ENCODE measurements around the gene RASL12.

Gene RASL12

DNA sequence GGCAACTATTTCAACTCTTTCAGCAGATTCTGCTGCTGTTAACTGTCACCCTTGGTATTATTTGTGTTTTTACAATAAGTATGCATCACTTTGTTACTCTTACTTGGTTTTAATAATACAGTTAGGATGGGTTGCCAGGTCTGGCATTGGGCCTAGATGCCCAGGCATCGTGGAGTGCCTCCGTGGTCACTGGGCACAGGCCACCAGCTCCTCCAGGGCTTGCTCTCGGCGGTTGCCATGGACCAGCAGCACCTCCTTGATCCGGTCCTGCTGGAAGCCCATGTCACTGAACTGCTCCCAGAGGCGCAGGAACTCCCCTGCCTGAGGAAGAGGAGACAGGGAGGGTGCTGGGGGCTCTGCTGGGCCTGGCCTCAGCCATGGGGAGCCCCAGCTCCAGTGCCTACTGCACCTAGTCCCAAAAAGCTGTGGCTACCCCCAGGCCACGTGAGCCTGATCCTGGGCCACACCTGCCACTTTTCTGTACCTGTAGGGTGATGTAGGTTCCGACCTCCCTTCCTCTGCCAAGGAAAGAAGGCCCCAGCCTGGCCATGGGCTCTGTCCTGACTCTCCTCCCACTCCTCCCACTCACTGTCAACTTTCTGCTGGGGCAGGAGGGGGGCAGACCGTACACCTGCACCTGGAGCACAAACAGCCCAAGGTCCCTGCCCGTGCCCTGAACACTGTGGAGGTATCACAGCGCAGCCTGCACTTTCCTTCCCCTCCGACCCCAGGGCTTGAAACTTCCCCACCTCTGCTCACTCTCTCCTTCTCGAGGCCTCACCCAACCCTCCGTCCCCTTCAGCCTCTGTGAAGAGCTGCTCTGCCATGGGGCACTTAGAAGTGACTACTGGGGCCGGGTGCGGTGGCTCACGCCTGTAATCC is 25.4 kb upstream of the RASL12 start:
- no peak for DNase-seq

DNA sequence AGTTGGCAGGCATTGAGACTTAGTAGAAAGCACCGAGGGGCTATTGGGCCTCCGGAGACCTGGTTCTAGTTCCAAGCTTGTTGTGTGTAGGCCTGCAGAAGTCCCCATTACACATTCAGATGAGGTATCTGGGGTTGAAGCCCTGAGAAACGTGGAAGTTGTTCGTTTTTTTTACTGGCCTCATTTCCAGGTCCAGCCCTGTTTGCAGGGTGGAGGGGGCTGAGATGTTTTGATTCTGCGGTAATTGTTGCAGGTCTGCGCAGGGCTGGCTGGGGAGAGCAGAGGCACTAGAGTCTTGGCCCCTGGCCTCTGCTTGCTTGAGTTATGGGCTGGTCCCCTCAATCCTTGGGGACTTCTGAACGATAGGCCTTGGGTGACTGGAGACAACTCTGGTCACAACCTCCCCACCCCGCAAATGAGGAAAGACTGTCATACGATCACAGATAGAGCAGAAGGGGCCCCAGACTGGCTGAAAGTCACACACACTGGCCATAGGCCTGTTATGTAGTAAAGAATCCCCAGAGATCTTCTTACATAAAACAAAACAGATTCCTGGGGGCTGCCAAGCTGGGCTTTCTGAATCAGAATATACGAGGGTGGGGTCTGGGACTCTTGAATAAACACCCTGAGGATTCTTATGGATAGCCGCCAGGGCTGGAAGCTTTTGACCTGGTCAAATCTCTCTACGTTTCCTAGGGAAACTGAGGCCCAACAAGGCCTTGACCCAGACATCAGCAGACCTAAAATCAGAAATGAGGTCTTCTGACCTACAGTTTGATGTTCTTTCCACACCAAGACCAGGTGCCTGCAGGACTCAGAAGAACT is 24.4 kb upstream of the RASL12 start:
- no peak for DNase-seq

GRCh38 chr15:65089206-65089824 is 21.5 kb upstream of the RASL12 start:
- DNase-seq = no peak

GRCh38 chr15:65088643-65089021 is 20.8 kb upstream of the RASL12 start:
- DNase-seq = no peak

DNA sequence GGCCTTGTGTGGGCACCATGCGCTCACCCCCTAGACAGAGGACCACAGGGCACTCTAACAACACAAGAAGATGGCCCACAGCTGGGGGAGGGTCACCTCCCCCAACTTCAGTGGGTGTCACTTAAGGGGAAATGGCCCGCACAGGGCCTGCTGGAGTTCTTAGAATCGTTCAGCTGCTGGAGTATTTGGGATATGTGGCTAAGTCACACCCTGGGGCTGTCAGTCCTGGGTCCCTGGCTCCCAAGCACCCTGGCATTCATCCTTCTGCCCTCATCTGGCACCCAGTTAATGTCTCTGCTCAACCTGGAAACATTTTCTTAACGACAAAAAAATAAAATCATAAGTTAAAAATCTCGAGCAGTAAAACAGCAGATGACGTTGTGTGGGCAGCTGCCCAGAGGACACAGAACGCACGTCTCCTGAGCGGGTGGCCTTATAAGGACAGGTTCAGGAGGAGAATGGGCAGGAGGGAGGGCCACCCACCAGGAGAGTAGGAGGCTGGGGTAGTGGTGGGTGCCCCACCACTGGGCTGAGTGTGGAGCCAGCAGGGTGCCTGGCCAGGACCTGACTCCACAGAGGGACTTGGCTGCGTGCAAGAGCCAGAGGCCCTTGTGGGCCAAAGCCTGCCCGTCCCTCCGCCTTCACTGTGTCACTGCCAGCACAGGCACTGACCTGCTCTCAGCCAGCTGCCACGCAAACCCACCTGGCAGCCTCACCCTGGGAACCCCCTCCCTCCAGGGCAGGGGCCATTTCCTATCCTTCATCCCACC is 20.3 kb upstream of the RASL12 start:
- DNase-seq = no peak

- DNase-seq = no peak
These were observed 19.6 kb upstream of the RASL12 start for GRCh38 chr15:65087411-65087810.

DNA sequence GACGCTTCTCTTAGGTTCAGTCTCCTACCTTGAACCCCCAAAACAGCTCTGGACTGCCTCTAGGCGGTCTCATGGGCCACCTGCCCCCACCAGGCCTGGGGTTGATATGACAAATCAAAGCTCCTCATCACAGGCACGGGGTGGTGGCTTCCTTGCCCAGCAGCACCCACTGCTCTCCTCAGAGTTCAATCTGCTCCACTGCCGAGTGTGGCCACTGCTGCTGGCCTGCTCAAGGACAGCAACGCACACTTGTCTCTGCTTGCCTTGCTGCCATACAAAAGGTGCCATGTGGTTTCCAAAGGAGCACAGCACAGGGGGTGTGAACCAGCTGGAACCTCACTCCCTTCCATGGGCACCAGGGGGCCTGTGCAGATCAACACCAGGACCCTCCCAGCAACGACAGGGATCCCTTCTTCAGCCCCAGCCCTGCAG is 18.9 kb upstream of the RASL12 start:
- DNase-seq = no peak

DNA sequence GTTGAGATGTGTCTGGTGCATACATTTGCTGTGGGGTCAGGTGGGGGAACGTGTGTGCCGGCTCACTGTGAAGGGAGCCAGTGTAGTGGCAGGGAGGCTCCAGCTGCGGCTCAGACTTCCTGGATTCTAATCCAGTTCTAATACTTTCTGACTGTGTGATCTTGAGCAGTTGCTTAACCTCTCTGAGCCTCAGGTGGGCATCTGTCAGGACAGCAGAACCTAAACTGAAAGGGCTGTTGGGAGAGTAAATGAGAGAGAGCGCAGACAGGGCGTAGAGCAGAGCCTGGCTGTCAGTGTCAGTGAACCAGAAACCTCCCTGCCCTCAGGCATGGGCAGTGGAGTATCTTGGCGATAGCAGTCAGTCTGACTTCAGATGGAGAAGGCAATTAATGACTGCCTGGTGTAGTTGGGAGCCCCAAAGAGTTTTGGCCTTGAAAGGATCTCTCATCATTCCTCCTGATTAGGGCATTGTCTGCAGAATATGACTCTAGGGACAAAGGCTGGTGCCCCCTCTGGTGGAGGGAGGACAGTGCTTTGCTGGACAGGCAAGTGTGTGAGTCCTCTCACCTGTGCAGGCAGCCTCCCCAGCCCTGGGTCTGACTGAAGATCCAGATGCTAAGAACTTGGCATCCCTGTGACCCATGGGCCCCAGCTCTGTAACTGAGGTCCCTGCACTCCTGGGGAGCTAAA is 18.3 kb upstream of the RASL12 start:
- no peak for DNase-seq

GRCh38 chr15:65085207-65085753 is 17.5 kb upstream of the RASL12 start:
- no peak for DNase-seq

GRCh38 chr15:65084500-65085206 is 16.9 kb upstream of the RASL12 start:
- no peak for DNase-seq

GRCh38 chr15:65083262-65083701 is 15.5 kb upstream of the RASL12 start:
- no peak for DNase-seq

- DNase-seq = no peak
These were observed 14.6 kb upstream of the RASL12 start for GRCh38 chr15:65082303-65082953.

DNA sequence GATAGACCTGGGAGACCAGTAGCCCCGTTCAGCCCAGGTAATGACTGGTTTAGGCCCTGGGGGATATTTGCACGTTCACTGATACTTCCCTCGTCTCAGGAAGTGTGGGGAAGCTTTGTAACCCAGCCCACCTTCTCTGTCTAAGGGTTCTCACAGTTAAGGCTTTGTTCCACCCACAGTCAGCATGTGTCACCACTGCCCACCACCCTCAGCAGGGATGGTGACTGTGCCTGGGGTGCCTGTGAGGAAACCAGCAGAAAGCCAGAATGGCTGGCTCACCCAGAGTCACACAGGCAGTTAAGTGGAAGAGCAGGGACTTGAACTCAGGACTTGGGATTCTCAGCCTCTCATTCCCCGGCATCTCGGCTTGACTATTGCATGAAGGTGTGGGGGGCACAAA is 14.0 kb upstream of the RASL12 start:
- DNase-seq = no peak

DNA sequence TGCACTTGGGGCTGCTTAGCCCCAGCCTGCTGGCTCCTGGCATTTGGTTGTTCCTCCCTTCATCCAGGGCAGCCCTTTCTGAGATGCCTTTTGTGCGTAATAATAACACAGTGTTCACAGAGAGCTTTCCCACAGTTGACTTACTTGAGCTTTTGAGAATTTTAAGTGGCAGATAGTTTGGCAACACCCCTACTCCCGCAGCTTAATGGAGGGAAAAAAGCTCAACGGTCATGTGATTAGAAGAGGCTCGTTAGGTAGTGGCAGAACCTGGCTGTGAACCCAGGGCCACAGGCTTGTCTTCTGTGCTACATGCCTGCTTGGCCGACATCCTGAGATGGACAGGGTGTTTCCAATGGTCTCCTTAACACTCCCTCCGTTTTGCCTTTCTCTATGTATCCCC is 13.5 kb upstream of the RASL12 start:
- no peak for DNase-seq

- no peak for DNase-seq
These were observed 11.8 kb upstream of the RASL12 start for GRCh38 chr15:65079580-65079979.

- no peak for DNase-seq
These were observed 10.2 kb upstream of the RASL12 start for GRCh38 chr15:65077981-65078352.

DNA sequence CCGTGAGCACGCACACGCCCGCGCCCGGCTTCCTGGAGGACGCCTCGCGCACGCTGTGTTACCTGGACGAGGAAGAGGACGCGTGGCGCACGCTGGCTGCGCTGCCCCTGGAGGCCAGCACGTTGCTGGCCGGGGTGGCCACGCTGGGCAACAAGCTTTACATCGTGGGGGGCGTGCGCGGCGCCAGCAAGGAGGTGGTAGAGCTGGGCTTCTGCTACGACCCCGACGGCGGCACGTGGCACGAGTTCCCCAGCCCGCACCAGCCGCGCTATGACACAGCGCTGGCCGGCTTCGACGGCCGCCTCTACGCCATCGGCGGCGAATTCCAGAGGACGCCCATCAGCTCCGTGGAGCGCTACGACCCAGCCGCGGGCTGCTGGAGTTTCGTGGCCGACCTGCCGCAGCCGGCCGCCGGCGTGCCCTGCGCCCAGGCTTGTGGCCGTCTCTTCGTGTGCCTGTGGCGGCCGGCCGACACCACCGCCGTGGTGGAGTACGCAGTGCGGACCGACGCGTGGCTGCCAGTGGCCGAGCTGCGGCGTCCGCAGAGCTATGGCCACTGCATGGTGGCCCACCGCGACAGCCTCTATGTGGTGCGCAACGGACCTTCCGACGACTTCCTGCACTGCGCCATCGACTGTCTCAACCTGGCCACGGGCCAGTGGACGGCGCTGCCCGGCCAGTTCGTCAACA is 9.6 kb upstream of the RASL12 start:
- no peak for DNase-seq

DNA sequence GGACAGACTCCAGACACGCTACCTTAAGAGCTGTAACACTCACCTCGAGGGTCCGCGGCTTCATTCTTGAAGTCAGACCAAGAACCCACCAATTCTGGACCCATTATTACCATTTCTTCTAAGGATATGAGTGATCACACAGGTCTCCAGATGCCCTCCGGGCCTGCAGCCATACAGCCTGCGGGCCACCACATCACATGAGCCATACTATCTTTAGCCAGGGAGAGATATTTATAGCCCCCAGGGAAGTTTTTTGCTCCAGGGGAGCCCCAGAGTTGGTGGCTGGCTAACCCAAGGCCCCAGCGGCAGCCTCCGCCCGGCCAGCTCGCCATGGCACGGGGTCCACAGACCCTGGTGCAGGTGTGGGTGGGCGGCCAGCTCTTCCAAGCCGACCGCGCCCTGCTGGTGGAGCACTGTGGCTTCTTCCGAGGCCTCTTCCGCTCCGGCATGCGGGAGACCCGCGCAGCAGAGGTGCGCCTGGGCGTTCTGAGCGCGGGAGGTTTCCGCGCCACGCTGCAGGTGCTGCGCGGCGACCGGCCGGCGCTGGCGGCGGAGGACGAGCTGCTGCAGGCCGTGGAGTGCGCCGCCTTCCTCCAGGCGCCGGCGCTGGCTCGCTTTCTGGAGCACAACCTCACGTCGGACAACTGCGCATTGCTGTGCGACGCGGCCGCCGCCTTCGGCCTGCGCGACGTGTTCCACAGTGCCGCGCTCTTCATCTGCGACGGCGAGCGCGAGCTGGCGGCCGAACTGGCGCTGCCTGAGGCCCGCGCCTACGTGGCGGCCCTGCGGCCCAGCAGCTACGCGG is 8.9 kb upstream of the RASL12 start, which contains the start of gene KBTBD13:
KBTBD13 (plus strand) TSS at position 261 of the 805 bp plus-strand sequence; CDS start at position 331, 70 bp downstream.
- no peak for DNase-seq

Measured in NCI-H1436 treated with DMSO at 0.1 percent for 48 hours (cell line).